Erythroblast (primary cell): ENCODE results near the gene ARHGAP26.

ENCODE experiments used
- GATA1 ChIP-seq: IDR thresholded peaks from 2 replicates; pipeline ENCODE4 v1.6.1; 2011; ENCODE audit warnings: low read depth, mild to moderate bottlenecking, control low read depth, low read length, moderate library complexity
- POLR2A ChIP-seq: IDR thresholded peaks from 2 replicates; pipeline ENCODE4 v1.6.1; 2011; ENCODE audit warnings: mild to moderate bottlenecking, low read length

DNA sequence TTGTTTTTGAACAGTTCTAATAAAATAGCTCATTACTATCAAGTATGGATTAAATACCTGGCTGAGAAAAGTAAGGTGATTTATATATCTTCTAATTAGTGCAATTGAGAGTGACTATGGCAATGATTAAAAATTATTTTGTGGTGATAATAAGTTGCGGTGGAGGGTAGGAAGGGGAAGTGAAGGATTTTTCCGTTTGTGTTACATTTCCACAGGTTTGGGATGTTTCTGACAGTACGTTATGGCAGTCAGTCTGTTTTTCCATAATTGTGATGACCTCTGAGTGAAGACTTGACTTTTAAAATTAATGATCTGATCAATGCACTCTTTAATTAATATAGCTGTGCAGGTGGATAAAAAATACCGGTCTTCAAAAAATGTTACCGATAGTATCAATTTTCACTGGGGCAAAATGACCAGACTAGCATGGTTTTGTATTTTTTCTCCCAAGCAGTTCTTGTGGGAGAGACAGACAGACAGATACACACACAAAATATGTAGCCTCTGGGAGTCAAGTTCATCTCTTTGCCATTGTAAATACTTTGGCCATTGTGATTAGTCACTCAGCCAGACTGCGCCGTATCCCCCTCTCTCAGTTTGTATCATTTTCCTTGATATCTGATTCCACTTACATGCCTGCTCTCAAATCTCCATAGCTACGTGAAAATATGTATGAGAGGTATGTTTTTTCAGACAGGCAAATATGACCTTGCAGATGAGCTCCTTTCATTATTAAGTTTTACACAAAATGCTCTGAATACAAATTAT, 60.2 kb downstream of the ARHGAP26 start:
- TF ChIP-seq POLR2A (no peak), GATA1 (no peak)
